SK-N-SH (cell line): Measurements from ENCODE around the gene IGFL4. TPM values are rescaled to one million over a fixed set of nuclear protein-coding genes. Genes with fewer than 3 reads are reported as not detected.

ENCODE experiments used
- CTCF ChIA-PET: fragments of 300-600, 350-600 bp; formaldehyde crosslinking; extraction: SDS; loops from one replicate; lab custom pipeline; 2021; lab: Yijun Ruan, JAX
- POLR2A ChIA-PET: fragments of 350-600 bp; sonication (Branson Sonifier 250); formaldehyde crosslinking; extraction: SDS; loops from one replicate; lab custom pipeline; 2020; ENCODE audit warnings: antibody characterized with exemption, inconsistent platforms; lab: Yijun Ruan, JAX
- DNase-seq: peaks from one replicate; pipeline ENCODE4 v3.0.0; 2012
- H2AFZ ChIP-seq: fragments of 200-600 bp; sonication (generic); 2 replicates; pipeline ENCODE4 v1.8.1; 2016; ENCODE audit warnings: antibody characterized with exemption, mild to moderate bottlenecking, low read depth
- H3F3A ChIP-seq: fragments of 200-600 bp; sonication (generic); replicated peaks from 2 replicates; pipeline ENCODE3; 2016; ENCODE audit warnings: antibody characterized with exemption, mild to moderate bottlenecking; ENCODE audit not compliant: insufficient read depth
- H3K27ac ChIP-seq, 2 experiments: fragments of 200-500 bp in 1 of 2; fragments of 200-600 bp in 1 of 2; sonication (Bioruptor generic) in 1 of 2; sonication (generic), shearing (Covaris generic) in 1 of 2; 2 replicates each; pipeline versions ENCODE4 v1.5.1 to v1.6.1; 2014 to 2016; ENCODE audit warnings: low read depth in 2 of 2, inconsistent platforms in 1 of 2, low read length in 1 of 2, mild to moderate bottlenecking in 1 of 2, mixed read lengths in 1 of 2
- H3K27me3 ChIP-seq: fragments of 200-600 bp; sonication (generic), shearing (Covaris generic); 2 replicates; pipeline ENCODE4 v1.6.1; 2016; ENCODE audit warnings: mixed run types; ENCODE audit not compliant: insufficient read depth
- H3K36me3 ChIP-seq, 2 experiments: fragments of 200-500 bp in 1 of 2; fragments of 200-600 bp in 1 of 2; sonication (Bioruptor generic) in 1 of 2; sonication (generic) in 1 of 2; replicated peaks in 1 of 2; 2 replicates each; pipeline versions ENCODE3 to v1.5.1; 2014 to 2016; ENCODE audit warnings: low read length in 1 of 2, mild to moderate bottlenecking in 1 of 2; ENCODE audit not compliant: insufficient read depth in 2 of 2, control insufficient read depth in 1 of 2
- H3K4me1 ChIP-seq, 2 experiments: fragments of 200-500 bp in 1 of 2; fragments of 200-600 bp in 1 of 2; sonication (Bioruptor generic) in 1 of 2; sonication (generic), shearing (Covaris generic) in 1 of 2; 2 replicates each; pipeline versions ENCODE4 v1.5.1 to v1.6.1; 2014 to 2016; ENCODE audit warnings: low read depth in 1 of 2, low read length in 1 of 2, mixed run types in 1 of 2; ENCODE audit not compliant: insufficient read depth in 2 of 2, control insufficient read depth in 1 of 2
- H3K4me2 ChIP-seq: fragments of 200-600 bp; sonication (generic), shearing (Covaris generic); 2 replicates; pipeline ENCODE4 v1.6.1; 2017; ENCODE audit warnings: mixed run types
- H3K4me3 ChIP-seq, 2 experiments: fragments of 200-500 bp in 1 of 2; fragments of 200-600 bp in 1 of 2; sonication (Bioruptor generic) in 1 of 2; sonication (generic), shearing (Covaris generic) in 1 of 2; 2 replicates each; pipeline versions ENCODE4 v1.5.1 to v1.8.1; 2014 to 2016; ENCODE audit warnings: low read depth in 2 of 2, inconsistent platforms in 1 of 2, low read length in 1 of 2, mild to moderate bottlenecking in 1 of 2, mixed read lengths in 1 of 2, moderate library complexity in 1 of 2
- H3K79me2 ChIP-seq: fragments of 200-600 bp; sonication (generic); 2 replicates; pipeline ENCODE4 v1.8.1; 2017; ENCODE audit warnings: mild to moderate bottlenecking; ENCODE audit not compliant: insufficient read depth
- H3K9ac ChIP-seq: fragments of 200-600 bp; sonication (generic); 2 replicates; pipeline ENCODE4 v1.6.1; 2017; ENCODE audit warnings: mixed run types
- H3K9me2 ChIP-seq: fragments of 200-600 bp; sonication (generic); 2 replicates; pipeline ENCODE4 v1.6.1; 2017; ENCODE audit warnings: mixed run types
- H3K9me3 ChIP-seq: fragments of 200-600 bp; sonication (generic); 2 replicates; pipeline ENCODE4 v1.6.1; 2017; ENCODE audit warnings: mixed run types, mild to moderate bottlenecking, moderate library complexity
- H4K20me1 ChIP-seq: fragments of 200-600 bp; sonication (generic); 2 replicates; pipeline ENCODE4 v1.6.1; 2017; ENCODE audit warnings: mild to moderate bottlenecking, mixed run types; ENCODE audit not compliant: insufficient read depth
- ELF1 ChIP-seq: IDR thresholded peaks from 2 replicates; pipeline ENCODE4 v1.4.0; 2012
- EP300 ChIP-seq, 2 experiments: IDR thresholded peaks; 2 replicates each; pipeline versions ENCODE4 v1.4.0 to v1.6.1; 2012; ENCODE audit warnings: borderline replicate concordance in 1 of 2, low read depth in 1 of 2, low read length in 1 of 2
- FOXJ3 ChIP-seq: sonication (generic); formaldehyde crosslinking; IDR thresholded peaks from 2 replicates; pipeline ENCODE4 v1.5.1; 2020; ENCODE audit warnings: mild to moderate bottlenecking, missing genetic modification reagents
- GABPA ChIP-seq: IDR thresholded peaks from 2 replicates; pipeline ENCODE4 v1.4.0; 2012; ENCODE audit warnings: low read depth, mild to moderate bottlenecking
- MXI1 ChIP-seq: IDR thresholded peaks from 2 replicates; pipeline ENCODE4 v1.6.1; 2012; ENCODE audit warnings: mild to moderate bottlenecking, low read depth, low read length, improper control_type of control experiment
- NRF1 ChIP-seq: IDR thresholded peaks from 2 replicates; pipeline ENCODE4 v1.6.1; 2012; ENCODE audit warnings: low read depth, mild to moderate bottlenecking, low read length
- POLR2AphosphoS5 ChIP-seq: IDR thresholded peaks from 2 replicates; pipeline ENCODE4 v1.6.1; 2012; ENCODE audit warnings: low read depth, low read length
- RAD21 ChIP-seq: IDR thresholded peaks from 2 replicates; pipeline ENCODE4 v1.6.1; 2012; ENCODE audit warnings: mild to moderate bottlenecking, low read length
- RFX5 ChIP-seq: IDR thresholded peaks from 2 replicates; pipeline ENCODE4 v1.6.1; 2012; ENCODE audit warnings: mild to moderate bottlenecking, improper control_type of control experiment, low read length
- TAF1 ChIP-seq: IDR thresholded peaks from 2 replicates; pipeline ENCODE4 v1.6.1; 2012; ENCODE audit warnings: low read depth, mild to moderate bottlenecking, low read length, moderate library complexity, borderline replicate concordance
- TEAD4 ChIP-seq: IDR thresholded peaks from 2 replicates; pipeline ENCODE4 v1.4.0; 2012; ENCODE audit warnings: mild to moderate bottlenecking, borderline replicate concordance; ENCODE audit not compliant: insufficient read depth
- WGBS: methylation state at CpG from one replicate; pipeline ENCODE4 v1.1.6; 2017; ENCODE audit warnings: low lambda C conversion rate; 5-methylcytosine and 5-hydroxymethylcytosine counted together
- polyA plus RNA-seq, 3 experiments: library from polyadenylated mRNA; depleted of rRNA; stranded (reverse); fragments of >200 nt; gene quantifications; 2 replicates each; pipeline ENCODE4 v1.2.3, GENCODE V29; 2012
- TF ChIP-seq, protein P1 (sequence below): IDR thresholded peaks from 2 replicates; pipeline ENCODE4 v1.4.0; 2012; ENCODE audit warnings: low read depth, borderline replicate concordance
- TF ChIP-seq, protein P2 (sequence below): IDR thresholded peaks from 2 replicates; pipeline ENCODE4 v1.4.0; 2012; ENCODE audit warnings: low read depth
- TF ChIP-seq, protein P3 (sequence below): IDR thresholded peaks from 2 replicates; pipeline ENCODE4 v1.4.0; 2012; ENCODE audit warnings: low read depth, borderline replicate concordance
- TF ChIP-seq, protein P4 (sequence below): fragments of 150-350 bp; IDR thresholded peaks from 2 replicates; pipeline ENCODE4 v1.6.1; 2017; ENCODE audit warnings: antibody characterized with exemption, low read length, low read depth, borderline replicate concordance
- TF ChIP-seq, protein P5 (sequence below): IDR thresholded peaks from 2 replicates; pipeline ENCODE4; 2012

IGFL4 gene
- polyA plus RNA-seq, 1 of the 3 experiments (the other 2 are of a cell fraction): not detected

DNA sequence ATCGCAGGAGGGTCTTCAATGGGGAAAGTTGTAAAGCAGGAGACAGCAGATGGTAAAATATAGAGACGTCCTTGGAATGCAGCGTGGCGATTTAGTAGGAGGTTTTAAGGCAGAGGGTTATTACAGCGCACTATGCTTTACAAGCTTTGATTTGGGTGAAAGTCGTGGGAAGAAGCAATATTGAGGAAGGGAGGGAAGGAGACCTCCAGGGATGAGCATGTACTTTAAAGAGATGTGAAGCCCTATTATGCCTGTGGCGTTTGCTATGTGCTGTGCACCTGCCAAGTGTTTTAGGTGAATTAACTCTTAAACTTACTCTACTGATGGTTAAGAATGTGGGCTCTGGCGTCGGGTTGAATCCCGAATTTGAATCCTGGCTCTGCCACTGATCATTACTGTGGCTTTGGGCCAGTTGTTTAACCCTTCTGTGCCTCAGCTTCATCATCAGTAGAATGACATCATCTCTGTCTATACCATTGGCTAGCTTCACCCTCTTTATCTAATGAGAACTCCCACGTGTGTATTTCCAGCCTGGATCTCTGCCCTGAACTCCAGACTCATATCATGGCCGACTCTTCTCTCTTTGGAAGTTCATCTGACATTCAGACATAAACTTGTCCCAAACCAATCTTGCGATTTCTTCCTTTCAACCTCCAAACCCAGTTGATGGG is 45.0 kb downstream of the IGFL4 start:
- no peaks in the 10 kb centered on the region for H4K20me1 ChIP-seq
- peaks cover 19% of the 10 kb centered on the region for H3K79me2 ChIP-seq
- peak overlapping the region; percentile 35 to 47; a peak in 2 of 4 replicates for H3K27ac ChIP-seq
- WGBS: 15% methylated on average over 13 of the region's 13 CpGs
- peaks cover 0 to 12% of the 10 kb centered on the region in 2 experiments; a peak in 1 of 4 replicates for H3K4me1 ChIP-seq
- H3K9me2 ChIP-seq: no peaks in the 10 kb centered on the region
- H3K27me3 ChIP-seq: no peaks in the 10 kb centered on the region
- peak overlapping the region; percentile 74 for H3K9ac ChIP-seq
- peak overlapping the region; percentile 92 for H2AFZ ChIP-seq
- no peak for DNase-seq
- POLR2A ChIA-PET: interaction anchor here (0.8 to 1.0 kb wide), 2 partner anchors 93 to 132 kb away, joined by 3 to 5 read pairs; partner anchors contain the start of gene MYPOP
- no peaks in the 10 kb centered on the region for H3K36me3 ChIP-seq
- no peaks in the 10 kb centered on the region for H3K9me3 ChIP-seq
- TF ChIP-seq TEAD4 (no peak), EP300 (IDR thresholded peaks at IDR 0.05; ENCODE audit: borderline replicate concordance in 1 of 2, low read depth in 1 of 2, low read length in 1 of 2) (no peak), MXI1 (0 out of 2 replicates have a peak, but pooled peaks have one; percentile 22)
- TF ChIP-seq, protein P1, sequence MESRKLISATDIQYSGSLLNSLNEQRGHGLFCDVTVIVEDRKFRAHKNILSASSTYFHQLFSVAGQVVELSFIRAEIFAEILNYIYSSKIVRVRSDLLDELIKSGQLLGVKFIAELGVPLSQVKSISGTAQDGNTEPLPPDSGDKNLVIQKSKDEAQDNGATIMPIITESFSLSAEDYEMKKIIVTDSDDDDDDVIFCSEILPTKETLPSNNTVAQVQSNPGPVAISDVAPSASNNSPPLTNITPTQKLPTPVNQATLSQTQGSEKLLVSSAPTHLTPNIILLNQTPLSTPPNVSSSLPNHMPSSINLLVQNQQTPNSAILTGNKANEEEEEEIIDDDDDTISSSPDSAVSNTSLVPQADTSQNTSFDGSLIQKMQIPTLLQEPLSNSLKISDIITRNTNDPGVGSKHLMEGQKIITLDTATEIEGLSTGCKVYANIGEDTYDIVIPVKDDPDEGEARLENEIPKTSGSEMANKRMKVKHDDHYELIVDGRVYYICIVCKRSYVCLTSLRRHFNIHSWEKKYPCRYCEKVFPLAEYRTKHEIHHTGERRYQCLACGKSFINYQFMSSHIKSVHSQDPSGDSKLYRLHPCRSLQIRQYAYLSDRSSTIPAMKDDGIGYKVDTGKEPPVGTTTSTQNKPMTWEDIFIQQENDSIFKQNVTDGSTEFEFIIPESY: no peak
- TF ChIP-seq, protein P2, sequence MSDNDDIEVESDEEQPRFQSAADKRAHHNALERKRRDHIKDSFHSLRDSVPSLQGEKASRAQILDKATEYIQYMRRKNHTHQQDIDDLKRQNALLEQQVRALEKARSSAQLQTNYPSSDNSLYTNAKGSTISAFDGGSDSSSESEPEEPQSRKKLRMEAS: no peak
- TF ChIP-seq, protein P3, sequence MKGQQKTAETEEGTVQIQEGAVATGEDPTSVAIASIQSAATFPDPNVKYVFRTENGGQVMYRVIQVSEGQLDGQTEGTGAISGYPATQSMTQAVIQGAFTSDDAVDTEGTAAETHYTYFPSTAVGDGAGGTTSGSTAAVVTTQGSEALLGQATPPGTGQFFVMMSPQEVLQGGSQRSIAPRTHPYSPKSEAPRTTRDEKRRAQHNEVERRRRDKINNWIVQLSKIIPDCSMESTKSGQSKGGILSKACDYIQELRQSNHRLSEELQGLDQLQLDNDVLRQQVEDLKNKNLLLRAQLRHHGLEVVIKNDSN: no peak
- peak overlapping the region; percentile 82 for H3K4me2 ChIP-seq
- peak overlapping the region; percentile 73 to 84 for H3K4me3 ChIP-seq
- H3F3A ChIP-seq: peaks cover 12% of the 10 kb centered on the region
- CTCF ChIA-PET: interaction anchor here (1.0 to 3.5 kb wide), 6 partner anchors 15 to 112 kb away, joined by 3 to 13 read pairs (median 4); no protein-coding TSS in a partner anchor

DNA sequence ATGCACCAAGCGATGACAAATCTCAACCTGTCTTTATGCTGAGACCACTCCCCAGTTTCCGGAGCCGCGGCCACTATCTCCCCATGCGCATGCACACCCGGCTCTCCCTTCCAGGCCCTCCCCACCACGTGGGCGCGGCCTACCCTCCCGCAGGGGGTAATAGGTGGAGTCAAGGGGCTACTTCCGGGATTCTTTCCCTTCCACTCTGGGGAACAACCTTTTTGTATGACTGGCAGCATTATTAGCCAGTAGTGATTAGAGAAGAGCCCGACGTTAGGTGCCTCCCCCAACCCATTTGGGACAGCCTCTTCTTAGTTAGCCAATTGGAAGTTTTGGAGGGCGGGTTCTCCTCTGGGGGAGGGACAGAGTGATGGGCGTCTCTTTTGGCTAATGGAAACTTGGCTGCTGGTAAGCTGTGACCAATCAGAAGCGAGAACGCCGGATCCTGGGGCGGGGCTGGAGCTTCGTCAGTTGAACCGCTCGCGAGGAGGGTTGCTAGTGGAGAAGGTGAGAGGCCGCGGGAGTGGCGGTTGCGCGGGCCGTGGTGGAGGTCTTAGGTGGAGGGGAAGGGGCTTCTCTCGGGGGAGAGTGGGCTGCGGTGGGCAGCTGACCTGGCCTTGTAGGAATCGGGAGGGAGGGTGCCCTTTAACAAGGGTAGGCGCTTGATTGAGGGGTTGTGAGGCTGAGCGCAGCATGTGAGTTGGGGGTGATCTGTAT is 45.6 kb downstream of the IGFL4 start, which contains the start of gene CCDC61:
TSS of gene CCDC61 (plus strand) at position 470 of the 717 bp plus-strand sequence. CDS start 7,552 bp downstream, outside the sequence.
- 0% methylated on average over 32 of the region's 34 CpGs for WGBS
- Histone ChIP-seq H3K9me3 (no peaks in the 10 kb centered on the region), H2AFZ (peak within 1 kb of the TSS; percentile 92), H3K4me1 (peaks cover 0 to 12% of the 10 kb centered on the region in 2 experiments; a peak in 1 of 4 replicates), H3K27me3 (no peaks in the 10 kb centered on the region), H3K27ac (peak within 1 kb of the TSS; percentile 35 to 56), H3K79me2 (peaks cover 19% of the 10 kb centered on the region), H3K36me3 (no peaks in the 10 kb centered on the region), H4K20me1 (no peaks in the 10 kb centered on the region), H3K9ac (peak within 1 kb of the TSS; percentile 74), H3F3A (peaks cover 12% of the 10 kb centered on the region), H3K4me2 (peak within 1 kb of the TSS; percentile 82), H3K4me3 (peak within 1 kb of the TSS; percentile 73 to 84), H3K9me2 (no peaks in the 10 kb centered on the region)
- ChIA-PET POLR2A (interaction anchor here (0.6 to 1.0 kb wide), 3 partner anchors 26 to 132 kb away, joined by 3 to 5 read pairs (median 3); partner anchors contain the start of gene MYPOP), CTCF (interaction anchor here (1.0 to 1.4 kb wide), 4 partner anchors 20 to 111 kb away, joined by 3 to 5 read pairs (median 3); no protein-coding TSS in a partner anchor)
- peak; percentile 95 for DNase-seq
- TF ChIP-seq, protein P2: peak; percentile 87; the same call in 1 of the 2 replicates
- TF ChIP-seq NRF1 (peak; percentile 91), TAF1 (peak; percentile 55; the same call in 1 of the 2 replicates), RAD21 (no peak), ELF1 (peak; percentile 99), RFX5 (peak; percentile 53; the same call in 1 of the 2 replicates), FOXJ3 (CRISPR knock-in tag) (no peak), MXI1 (peak; percentile 97), GABPA (peak; percentile 69), POLR2AphosphoS5 (peak; percentile 91)
- TF ChIP-seq, protein P3: peak; percentile 79; the same call in 1 of the 2 replicates
- TF ChIP-seq, protein P4, sequence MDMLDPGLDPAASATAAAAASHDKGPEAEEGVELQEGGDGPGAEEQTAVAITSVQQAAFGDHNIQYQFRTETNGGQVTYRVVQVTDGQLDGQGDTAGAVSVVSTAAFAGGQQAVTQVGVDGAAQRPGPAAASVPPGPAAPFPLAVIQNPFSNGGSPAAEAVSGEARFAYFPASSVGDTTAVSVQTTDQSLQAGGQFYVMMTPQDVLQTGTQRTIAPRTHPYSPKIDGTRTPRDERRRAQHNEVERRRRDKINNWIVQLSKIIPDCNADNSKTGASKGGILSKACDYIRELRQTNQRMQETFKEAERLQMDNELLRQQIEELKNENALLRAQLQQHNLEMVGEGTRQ: no peak; the same call in 1 of the 2 replicates
- TF ChIP-seq, protein P5, sequence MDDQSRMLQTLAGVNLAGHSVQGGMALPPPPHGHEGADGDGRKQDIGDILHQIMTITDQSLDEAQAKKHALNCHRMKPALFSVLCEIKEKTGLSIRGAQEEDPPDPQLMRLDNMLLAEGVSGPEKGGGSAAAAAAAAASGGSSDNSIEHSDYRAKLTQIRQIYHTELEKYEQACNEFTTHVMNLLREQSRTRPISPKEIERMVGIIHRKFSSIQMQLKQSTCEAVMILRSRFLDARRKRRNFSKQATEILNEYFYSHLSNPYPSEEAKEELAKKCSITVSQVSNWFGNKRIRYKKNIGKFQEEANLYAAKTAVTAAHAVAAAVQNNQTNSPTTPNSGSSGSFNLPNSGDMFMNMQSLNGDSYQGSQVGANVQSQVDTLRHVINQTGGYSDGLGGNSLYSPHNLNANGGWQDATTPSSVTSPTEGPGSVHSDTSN: peak; percentile 100; the same call in 1 of the 2 replicates
